Central memory CD4-positive, alpha-beta T cell (primary cell): ENCODE data around the gene INSYN2B.

Source experiments
- DNase-seq: peaks from one replicate; pipeline ENCODE4 v3.0.0; 2022

The INSYN2B gene

DNA sequence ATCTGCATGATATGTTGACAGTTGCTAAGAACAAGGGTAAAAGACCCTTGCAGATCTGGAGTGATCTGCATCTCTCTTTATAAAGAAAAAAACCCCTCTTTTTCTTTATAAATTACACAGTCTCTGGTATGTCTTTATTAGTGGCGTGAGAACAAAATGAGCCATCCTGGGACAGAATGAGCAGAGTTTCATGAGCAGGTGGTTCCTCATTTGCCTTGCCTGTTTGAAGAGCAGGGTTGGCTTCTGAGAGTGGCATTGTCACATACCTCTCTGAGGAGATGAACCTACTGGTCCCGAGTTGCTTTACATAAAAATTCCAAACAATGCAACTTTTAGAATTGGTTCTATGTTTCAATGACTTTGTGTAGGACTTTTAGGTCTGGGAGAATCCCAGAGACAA, 94.3 kb downstream of the INSYN2B start:
- no peak for DNase-seq

DNA sequence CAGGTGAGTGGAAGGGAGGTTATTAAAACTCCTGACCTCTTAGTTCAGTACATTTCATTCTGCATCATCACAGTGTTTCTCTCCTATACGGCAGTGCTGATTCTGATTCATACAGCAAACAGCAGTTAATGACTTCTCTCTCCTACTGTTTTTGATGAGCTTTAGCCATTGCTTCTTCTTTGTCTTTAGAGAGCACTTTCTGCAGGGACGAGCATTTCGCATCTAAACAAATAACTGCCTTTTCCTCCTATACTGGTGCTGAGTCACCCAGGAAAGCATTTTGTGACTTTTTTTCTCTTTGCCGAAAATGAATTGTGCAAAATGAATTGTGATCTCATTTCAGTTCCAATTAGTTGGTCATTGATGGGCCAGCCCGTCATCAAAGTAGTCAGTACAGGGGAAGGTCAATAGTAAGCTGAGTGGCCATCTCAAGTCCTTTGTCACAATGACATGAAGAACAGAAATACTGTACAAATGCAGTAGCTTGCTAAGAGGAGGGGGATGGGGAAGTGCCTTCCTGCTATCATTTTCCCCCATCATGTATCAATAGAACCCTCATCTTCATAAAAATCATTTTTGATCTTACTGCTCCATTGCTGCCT, 98.5 kb downstream of the INSYN2B start:
- no peak for DNase-seq

DNA sequence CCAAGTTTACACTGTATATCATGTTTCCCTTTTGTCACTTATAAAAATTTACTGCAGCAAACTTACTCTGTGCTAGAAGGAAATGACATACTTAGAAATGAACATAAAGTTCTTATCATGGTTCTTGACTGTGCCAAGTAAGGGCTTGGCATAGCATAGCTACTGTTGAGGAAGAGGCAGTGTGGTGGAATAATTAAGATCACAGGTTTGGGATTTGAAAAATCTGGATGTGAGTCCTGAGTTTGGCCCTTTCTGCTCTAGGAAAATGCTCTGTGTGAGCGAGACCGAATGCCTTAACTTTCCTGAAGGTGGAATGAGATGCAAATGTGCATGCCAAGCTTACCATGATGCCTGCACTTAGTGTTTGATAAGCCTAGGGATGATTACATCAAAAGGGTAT, 99.5 kb downstream of the INSYN2B start:
- DNase-seq: no peak

DNA sequence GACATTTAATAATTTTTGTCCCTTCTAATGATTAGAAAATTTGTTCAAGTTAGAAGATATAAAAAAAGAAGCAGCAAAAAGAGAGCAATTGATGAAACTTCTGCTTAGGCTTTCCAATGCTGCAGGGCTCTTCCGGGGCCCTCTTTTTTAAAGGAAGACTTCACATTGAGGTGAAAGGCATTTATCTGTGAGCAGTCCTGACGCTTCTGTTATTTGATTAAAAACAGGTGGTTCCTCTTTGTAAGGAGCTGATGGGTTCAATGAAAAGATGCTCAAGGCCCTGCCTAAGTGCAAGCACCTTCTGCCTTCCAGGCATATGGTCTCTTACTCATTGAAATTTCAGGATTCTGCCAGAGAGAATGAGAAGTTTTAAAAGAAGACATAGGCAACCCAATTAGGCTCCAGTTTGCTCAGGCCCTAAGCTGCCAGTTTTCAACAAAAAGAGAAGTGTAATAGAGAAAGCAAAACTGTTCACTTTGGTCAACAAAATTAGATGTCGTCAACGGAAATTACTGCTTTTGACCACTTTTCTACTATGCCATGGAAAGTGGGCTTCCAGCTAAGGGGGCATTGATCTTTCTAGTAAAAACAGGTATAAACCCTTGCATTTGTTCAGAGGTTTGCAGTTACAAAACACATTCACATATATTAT, 100.2 kb downstream of the INSYN2B start:
- DNase-seq: no peak

DNA sequence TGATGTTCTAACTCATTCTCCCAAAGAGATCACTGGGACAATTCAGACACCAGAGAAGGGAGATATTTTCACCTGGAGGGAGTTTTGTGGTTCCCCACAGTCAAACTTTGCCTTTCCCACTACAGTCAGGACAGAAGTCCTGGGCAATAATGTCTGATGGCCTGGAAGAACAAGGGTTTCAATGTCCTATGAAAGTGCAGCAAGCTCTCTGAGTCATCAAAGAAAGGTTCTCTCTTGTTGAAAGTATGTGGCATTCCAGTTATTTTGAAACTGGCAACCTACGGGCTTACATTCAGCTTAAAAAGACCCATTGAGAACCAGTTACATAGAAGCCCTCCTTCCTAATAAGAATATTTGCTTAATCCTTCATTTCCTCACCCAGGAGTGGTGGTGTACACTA, 103.9 kb downstream of the INSYN2B start:
- DNase-seq: no peak

DNA sequence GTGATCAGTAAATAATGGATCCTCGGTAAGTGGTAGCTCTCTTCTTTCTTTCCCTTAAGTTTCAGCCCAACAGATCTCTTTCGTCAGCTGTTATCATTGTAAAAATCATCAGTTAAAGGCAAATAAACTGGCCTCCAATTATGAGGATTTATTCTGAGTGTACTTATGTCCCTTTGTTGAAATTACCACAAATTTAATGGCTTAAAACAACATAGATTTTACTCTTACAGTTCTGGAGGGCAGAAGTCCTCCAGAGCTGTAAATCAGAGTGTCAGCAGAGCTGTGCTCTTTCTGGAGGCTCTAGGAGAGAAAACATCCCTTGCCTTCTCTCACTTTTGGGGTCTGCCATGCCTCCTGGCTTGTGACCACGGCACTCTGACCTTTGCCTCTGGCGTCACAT, 104.6 kb downstream of the INSYN2B start:
- no peak for DNase-seq

DNA sequence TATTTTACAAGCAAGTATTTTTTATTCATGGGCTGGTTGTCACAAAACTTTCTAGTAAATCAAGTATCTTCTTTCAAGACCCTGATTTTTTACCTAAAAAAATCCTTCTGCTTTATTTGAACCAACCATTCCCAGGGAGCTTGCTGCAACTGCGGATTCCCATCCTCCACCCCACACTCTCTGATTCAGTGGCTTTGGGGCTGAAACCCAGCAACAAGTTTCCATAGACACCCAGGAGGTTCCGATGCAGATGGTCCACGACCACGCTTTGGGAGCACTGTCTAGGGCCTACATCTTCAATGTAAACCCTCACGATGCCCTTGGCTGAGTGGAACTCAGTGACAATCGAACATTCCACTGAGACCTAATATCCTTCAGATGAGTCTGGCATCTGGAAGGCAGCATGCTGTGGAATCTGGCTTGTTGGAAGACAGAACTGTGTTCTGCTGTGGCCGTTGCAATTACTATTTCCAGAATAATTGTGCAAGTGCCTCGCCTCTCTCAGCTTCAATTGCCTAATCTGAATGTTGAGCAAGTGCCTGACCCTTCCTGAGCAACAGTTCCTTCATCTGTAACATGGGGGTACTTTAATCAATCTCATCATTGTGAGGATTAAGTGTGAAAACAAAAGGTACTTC, 105.1 kb downstream of the INSYN2B start:
- no peak for DNase-seq

DNA sequence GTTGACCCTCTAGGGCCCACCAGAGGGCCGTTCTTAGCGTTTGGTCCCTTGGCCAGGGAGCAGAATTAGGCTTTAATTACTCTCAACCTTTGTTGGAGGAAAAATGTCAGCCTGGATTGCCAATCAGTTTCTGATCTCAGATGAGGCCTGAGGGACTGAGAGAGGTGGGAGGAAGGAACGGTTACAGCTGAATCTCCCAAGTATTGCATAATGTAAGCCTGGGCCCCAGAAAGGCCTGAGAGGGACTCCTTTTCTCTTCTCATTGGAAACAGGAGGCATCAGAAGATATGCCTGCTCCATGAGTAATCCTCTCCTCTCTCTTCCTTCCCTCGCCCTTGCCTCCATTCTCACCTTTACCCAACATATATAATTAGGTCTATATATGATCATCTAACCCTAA, 105.7 kb downstream of the INSYN2B start:
- DNase-seq: no peak

DNA sequence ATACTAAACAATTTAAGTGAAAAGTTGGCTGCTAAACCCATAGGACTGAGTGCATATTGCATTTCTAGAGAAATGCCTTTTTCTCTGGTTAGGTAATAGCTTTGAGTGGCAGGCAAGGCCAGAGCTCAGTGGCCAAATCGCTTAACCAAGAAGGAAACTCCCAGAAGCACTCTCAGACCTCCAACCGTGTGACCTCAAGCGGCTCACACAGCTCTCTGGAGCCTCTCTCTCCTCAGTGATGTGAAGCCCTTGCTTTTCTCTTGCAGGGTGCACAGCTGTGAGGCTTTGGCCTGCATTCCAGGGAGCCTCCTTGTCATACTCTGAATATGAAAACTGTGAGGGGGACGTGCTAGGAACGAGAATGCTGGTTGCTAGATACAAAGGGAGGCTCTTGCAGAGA, 106.7 kb downstream of the INSYN2B start:
- DNase-seq: no peak

DNA sequence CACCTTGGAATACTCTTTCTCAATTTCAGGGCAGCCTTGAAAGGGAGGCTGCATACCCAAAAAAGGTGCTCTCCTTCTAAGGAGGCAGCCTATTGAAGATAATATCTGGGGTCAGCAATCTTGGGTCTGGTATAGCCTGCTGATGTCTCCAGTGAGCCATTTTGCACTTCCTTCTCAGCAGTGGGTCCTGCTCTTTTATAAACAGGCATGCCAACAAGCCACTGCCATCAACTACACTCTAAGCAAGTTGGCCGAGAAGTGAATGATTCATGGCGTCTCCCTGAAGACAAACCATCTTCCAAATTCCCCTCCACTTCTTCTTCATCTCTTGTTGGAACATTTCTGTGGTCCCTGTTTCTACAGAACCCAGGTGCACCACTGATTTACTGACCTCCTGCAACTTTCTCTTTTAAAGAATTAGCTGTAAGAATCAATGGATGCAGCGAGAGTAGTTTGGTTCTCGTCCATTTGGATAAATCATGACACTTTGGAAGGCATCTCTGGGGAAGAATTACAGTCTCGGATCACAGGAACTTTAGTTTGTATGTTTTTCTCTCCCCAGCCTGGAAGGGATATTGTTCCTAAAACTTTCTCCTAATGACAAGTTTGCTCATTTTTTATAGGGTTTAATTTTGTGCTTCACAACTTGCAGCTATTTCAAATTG, 108.3 kb downstream of the INSYN2B start:
- no peak for DNase-seq

DNA sequence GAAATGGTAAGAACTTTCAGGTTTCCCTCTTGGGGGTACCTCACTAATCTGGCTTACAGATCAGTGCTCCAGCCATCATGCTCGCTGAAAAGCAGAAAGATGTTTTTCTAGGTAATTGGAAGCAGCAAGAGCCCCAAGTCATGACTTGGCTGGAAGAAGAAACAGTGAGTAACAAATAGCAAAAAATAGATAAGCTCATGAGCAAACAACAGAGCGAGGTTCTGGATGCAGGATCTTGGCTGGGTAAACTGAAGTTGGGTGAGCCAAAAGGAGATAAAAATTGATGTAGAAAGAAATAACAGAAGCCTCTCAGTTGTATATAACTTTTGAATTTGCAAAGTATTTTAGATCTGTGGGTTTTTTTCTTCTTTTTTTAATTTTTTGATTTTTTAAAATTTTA, 110.1 kb downstream of the INSYN2B start:
- no peak for DNase-seq

DNA sequence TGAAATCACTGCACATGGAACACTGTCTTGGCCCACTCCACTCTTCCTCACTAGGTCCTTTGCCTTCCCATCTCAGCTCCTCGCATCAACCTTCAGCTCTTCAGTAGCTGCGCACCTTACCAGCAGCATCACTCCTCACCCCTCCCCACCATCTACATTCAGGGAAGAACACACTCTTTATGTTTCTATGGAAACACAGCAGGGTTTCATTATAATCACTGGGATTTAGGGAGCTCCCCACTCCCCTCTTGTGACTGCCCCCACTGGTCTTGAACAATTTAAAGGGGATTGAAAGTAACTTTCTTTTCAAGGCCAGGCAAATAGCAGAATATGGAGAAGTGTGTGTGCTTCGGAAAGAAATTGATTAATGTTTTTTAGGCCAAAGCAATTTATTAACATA, 111.2 kb downstream of the INSYN2B start:
- no peak for DNase-seq

DNA sequence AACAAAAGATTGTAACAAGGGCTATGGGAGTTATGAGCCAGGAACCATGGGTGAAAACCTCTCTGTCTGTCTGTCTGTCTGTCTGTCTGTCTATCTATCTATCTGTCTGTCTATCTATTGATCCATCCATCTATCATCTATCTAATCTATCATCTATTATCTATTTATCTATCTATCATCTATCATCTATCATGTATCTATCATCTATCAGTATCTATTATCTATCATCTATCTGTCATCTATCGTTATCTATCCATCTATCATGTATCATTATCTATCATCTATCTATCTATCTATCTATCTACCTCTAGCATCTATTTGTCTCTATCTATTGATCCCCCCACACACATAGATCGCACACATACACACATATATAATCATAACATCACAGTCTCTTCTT, 112.9 kb downstream of the INSYN2B start:
- no peak for DNase-seq

DNA sequence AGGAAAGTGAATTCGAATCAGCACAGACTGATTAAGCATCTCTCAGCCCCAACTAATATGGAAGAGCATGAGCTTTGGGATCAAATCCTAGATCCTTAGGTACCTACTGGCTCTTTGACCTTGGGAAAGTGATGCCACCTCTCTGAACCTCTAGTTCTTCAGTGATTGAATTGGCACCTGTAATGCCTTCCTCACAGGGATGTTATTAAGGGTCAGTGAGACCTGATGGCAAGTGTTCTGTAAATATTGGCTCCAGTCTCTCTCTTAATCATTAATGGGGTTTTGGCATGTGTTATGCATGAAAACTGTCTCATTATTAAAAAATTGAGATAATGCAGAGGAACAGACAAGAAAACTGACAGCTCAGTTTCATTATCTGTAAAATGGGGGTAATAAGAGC, 115.8 kb downstream of the INSYN2B start:
- DNase-seq: no peak

DNA sequence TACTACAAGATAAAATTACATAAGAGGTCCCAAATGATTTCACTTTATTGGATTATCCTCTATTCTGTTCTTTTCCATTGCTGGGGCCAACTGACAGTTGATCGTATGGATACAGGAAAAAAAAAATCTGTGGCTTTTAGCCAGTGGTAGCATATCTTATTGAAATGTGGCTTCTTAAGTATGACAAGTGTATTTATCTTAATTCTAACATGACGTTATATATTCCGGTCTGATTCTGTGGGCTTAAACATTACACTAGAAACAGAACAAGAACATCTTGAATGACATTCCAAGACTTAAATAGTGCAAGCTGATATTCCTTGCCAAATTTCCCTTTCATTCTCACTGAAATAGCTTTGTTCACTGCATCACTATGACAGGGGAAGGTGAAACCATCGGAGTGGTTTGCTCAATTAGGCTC, 117.9 kb downstream of the INSYN2B start:
- no peak for DNase-seq

DNA sequence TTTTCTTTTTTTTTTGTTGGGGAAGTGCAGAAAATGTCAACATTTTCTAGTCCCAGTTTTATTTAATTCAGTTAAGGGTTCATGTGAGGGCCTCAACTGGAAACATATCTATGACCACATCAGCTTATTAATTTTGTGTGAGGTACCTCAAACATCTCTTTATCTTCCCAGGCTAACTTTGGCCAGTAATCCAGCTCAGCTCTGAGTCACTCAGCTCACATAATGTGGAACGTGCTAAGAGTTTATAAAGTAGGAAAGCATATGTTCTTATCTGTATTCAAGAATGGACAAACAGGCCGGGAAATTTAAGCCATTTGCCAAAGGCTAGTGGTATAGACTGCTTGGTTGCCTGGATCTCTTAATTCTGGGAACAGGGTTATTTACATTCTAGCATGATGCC, 118.4 kb downstream of the INSYN2B start:
- no peak for DNase-seq

DNA sequence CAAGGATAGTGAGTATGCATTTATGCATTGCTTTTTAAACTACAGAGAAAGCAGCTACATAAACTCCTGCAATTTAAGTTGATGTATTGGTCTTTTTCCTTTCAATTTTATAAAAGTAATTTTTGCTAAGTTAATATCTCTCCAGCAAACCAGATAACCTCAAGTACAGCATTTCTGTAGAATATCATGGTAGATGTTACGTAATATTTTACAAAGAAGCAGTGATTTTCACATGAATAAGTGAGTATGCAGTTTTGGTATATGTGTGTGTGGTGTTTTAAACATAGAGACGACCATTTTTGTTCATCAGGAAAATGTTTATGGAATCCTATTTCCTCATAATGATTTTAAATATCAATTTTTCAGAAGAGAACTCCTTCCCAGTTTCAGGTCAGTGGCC, 118.9 kb downstream of the INSYN2B start:
- DNase-seq: no peak

DNA sequence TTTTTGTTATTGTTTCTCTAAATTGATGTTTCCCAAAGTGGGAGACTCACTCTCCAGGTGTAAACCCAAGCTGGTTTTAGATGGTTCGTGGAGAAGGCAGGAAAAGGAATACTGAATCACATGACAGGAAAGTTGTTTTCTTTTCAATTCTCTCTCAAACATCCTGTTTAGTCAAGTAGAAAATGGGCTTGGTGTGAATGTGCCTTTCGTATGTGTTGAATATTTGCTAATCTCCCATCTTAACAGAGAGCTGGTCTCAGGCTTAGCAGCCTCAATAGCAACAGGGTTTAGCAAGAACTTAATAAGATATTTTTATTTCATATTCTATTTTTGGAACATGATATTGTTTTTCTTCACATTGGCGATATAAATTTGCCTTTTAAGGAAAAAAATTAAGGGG, 119.7 kb downstream of the INSYN2B start:
- DNase-seq: no peak

DNA sequence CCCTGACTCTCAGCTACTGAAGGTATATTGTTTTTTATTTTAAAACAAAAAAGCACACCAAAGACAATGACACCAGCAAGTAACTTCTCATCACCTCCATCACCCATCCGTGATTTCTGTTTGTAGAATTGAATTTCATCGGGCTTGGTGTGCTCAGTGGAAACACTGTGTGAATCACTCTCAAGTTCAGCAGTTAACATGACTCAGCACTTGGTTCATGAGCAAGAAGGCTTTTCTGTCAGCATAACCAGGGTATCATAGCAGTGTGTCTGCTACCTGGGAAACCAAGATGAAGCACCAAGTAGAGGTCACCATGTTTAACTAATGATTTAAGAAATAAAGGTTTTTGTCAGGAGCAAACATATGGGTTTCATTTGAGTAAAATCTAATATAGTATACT, 123.7 kb downstream of the INSYN2B start:
- no peak for DNase-seq

DNA sequence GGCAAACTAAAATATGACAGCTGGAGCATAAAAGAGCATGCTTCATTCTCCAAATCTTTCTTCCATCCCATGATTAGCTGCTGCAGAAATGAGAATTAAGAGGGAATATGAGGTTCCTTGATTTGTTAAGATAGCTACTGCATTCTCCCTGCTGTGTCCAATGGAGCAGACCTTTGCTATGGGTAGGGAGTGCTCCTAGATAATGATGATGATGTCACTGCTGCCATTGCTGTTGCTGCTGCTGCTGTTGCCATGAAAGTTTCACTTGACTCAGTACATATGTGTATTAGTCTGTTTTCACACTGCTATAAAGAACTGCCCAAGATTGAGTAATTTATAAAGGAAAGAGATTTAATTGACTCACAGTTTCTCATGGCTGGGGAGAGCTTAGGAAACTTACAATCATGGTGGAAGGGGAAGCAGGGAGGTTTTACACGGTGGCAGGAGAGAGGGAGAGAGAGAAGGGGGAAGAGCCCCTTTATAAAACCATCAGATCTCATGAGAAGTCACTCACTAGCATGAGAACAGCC, 128.9 kb downstream of the INSYN2B start:
- no peak for DNase-seq

DNA sequence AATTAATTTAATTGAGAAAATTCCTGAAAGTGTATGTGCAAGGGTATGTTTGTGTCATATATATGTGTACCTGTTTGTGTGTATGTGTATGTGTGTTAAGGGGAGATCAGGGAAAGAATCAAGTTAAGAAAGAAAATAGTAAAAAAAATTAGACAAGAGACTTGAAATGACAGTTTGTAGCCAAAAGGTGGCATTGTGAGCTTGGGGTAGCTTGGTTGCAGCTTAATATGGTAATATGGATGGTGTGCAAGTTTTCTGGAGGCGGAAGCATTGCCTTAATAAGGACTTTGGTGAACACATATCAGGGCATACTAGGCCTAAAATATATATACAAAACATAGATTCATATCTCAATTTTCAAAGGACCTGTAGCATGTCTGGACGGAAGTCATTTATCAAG, 129.9 kb downstream of the INSYN2B start:
- DNase-seq: no peak

DNA sequence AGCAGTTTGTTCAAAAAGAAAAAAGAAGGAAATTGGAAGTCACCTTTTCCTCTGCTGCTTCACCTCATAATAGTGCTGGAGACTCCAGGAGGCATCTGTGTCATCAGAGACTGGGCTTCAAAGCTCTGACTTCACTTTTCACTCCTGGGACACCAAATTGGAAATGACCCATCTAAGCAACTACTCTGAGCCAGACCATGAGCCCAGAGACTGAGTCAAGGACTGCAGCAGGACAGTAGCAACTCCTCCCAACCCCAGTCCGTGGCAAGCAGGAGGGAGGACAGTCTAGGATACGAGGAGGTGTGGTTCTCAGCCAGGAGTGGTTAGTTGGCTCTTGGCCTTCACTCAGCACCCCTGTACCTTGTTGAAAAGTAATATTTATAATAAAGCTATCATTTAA, 131.5 kb downstream of the INSYN2B start:
- no peak for DNase-seq

DNA sequence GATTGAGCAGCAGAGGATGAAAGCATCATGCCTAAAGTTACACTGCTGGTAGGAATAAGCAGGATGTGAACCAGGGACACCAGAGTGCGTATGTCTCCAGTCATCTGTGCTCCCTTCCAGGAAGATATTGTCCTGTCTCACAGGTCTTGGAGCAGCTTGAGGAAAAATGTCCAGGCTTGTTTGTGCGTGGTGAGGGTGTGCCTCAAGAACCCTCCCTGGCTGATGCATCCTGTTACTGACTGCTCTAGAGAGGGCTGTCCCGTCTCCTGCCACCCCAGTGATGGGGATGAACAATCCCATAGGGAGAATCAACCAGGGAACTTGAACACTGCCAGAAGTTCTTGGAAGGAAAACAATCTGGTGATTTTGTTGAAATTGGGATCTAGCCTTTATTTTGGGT, 132.0 kb downstream of the INSYN2B start:
- DNase-seq: no peak

DNA sequence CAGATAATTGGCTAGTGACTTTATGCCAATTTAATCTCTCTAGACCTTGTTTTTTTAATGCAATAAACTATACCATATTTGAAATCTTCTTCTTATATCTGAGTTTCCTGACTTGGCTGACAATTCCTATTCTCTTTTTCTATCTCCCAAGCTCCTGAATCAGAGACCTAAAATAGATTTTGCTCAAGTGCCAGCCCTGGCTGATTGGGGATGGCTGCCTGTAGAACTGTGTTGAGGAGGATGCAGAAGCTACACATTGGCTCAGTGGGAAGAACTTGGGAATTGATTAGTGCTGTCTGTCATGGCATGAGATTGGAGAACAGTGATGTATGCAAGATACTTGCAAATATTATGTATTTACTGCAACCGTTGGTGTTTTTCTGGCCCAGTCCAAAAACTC, 132.8 kb downstream of the INSYN2B start:
- no peak for DNase-seq
